ENCODE results near the gene STC2. TPM values are rescaled to one million over a fixed set of nuclear protein-coding genes. Genes with fewer than 3 reads are reported as not detected.

STC2 gene
- total and polyA plus RNA-seq, 10 donors: 0.80 to 71.6 (median 16.8) TPM

DNA sequence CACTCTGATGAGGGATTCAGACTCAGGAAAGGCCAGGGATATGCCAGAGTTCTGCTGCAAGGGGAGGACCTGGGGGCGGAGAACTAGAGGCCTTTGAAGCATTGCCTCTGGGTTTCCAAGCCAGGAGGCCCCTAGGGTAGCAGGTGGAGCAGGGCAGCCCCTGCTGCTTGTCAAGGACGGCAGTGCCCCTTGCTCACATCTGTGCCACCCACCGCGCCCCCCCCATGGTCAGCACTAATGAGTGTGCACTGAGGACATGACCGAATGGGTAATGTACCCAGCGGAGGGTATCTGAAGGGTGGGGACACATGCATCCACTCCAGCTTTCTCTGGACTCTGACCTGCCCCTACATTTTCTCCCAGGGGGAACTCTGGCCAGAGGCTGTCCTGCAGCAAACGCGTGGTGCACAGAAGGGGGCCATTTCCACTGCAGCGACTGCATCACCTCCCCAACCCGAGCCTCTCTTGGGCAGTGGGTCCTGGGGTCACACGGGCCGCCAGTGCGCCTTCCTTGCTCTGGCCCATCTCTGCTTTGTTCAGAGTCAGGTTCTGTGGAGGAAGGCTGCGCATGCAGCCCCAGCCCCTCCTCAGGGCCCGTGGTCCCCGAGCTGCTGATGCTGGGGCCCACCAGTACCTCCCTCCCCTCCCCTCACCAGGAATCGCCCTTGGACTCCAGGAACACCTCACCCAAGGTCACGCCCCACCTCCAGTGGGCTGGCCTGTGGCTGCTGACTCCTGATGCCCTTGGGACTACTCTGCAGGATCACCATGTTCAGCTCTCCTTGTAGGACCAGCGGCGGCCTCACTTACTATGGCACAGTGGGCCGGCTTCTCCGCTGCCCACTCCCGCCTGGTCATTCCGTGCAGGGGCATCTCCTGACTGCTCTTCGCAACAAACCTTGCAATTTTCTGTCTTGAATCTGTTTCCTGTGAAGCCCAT, 31.2 kb downstream of the STC2 start:
- no peak for TF ChIP-seq POLR2AphosphoS5 (IDR thresholded peaks at IDR 0.05)
- TF ChIP-seq, protein P1, sequence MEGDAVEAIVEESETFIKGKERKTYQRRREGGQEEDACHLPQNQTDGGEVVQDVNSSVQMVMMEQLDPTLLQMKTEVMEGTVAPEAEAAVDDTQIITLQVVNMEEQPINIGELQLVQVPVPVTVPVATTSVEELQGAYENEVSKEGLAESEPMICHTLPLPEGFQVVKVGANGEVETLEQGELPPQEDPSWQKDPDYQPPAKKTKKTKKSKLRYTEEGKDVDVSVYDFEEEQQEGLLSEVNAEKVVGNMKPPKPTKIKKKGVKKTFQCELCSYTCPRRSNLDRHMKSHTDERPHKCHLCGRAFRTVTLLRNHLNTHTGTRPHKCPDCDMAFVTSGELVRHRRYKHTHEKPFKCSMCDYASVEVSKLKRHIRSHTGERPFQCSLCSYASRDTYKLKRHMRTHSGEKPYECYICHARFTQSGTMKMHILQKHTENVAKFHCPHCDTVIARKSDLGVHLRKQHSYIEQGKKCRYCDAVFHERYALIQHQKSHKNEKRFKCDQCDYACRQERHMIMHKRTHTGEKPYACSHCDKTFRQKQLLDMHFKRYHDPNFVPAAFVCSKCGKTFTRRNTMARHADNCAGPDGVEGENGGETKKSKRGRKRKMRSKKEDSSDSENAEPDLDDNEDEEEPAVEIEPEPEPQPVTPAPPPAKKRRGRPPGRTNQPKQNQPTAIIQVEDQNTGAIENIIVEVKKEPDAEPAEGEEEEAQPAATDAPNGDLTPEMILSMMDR (IDR thresholded peaks at IDR 0.05 in 8 of 11, conservative IDR thresholded peaks at IDR 0.05 in 3 of 11): no peak
- no peak for TF ChIP-seq POLR2A (IDR thresholded peaks at IDR 0.05)
- no peak overlapping the region for H3K4me3 ChIP-seq
- no peaks in the 10 kb centered on the region for H3K36me3 ChIP-seq
- 81 to 86% (median 82%) methylated on average over 18 to 25 of the region's 25 CpGs for WGBS, 5 donors
- no peaks in the 10 kb centered on the region for H3K9me3 ChIP-seq
- peaks cover 0 to 54% (median 10%) of the 10 kb centered on the region in 7 donors for H3K27me3 ChIP-seq (replicated peaks in 1 of 7)
- H3K4me1 ChIP-seq: peaks cover 7 to 20% (median 11%) of the 10 kb centered on the region in 6 donors
- intact Hi-C loops (cut with DNase I; ENCODE audit: low total_unique reads): loop anchor here (10.0 kb wide), 1 partner anchor 668 kb away; no protein-coding TSS in a partner anchor
- DNase-seq: no peak
- H3K27ac ChIP-seq: no peak overlapping the region

DNA sequence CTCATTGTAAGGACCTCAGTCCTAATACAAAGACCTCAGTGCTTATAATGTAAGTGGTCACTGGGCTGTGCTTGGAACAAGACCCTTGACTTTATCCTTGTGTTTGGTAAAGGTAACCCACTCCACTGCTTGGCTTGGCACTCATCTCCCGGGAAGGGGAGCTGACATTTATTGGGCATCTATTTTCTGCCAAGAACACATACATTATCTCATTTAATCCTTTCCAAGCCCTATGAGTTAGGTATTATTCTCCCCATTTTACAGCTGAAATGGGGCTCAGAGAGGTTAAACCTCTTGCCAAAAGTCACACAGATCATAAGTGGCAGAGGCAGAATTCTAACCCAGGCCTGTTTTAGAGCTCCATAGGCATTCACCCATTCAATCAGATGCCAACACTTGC, 32.4 kb downstream of the STC2 start:
- H3K27ac ChIP-seq: no peak overlapping the region
- DNase-seq: no peak
- no peak overlapping the region for H3K4me3 ChIP-seq
- TF ChIP-seq, protein P1 (IDR thresholded peaks at IDR 0.05 in 8 of 11, conservative IDR thresholded peaks at IDR 0.05 in 3 of 11): no peak
- TF ChIP-seq POLR2AphosphoS5 (IDR thresholded peaks at IDR 0.05): no peak
- no peak for TF ChIP-seq POLR2A (IDR thresholded peaks at IDR 0.05)
- H3K4me1 ChIP-seq: peaks cover 7 to 20% (median 12%) of the 10 kb centered on the region in 6 donors
- 89 to 96% (median 95%) methylated on average over 1 of the region's 1 CpG for WGBS, 5 donors
- H3K9me3 ChIP-seq: no peaks in the 10 kb centered on the region
- no peaks in the 10 kb centered on the region for H3K36me3 ChIP-seq
- H3K27me3 ChIP-seq (replicated peaks in 1 of 7): peaks cover 0 to 61% (median 10%) of the 10 kb centered on the region in 7 donors
- intact Hi-C loops (cut with DNase I; ENCODE audit: low total_unique reads): loop anchor here (2.0 to 10.0 kb wide), 2 partner anchors 277 to 669 kb away; no protein-coding TSS in a partner anchor

DNA sequence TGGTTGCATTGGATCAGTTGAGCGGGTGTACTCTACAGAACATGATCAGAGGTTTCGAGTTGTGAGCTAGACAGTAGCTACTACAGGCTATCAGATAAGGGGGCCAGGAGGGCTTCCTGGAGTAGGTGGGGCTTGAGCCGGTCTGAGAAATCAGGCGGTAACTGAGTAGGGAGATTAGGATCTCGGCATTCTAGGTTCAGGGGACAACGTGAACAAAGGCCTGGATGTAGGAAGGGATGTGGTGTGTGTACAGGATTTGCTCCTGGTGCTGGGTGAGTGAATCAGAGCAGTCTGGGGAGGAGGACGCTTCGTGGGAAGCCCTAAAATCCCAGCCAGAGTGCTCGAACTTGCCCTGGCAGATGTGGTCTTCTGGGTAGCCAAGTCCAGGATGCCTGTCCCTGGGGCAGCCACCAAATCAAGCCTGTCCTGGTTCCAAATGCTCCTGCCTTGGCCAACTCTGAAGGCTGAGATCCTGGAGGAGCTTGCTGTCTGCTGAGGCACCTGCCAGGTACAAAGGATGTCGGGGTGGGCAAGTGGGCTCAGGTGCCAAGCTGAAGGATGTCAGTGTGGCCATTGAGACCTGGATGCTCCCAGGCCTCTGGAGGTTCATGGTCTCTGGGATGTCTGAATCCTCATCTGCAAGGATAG, 33.4 kb downstream of the STC2 start:
- Histone ChIP-seq H3K9me3 (no peaks in the 10 kb centered on the region), H3K4me3 (no peak overlapping the region), H3K27me3 (replicated peaks in 1 of 7) (peaks cover 0 to 69% (median 10%) of the 10 kb centered on the region in 7 donors), H3K36me3 (no peaks in the 10 kb centered on the region), H3K27ac (no peak overlapping the region), H3K4me1 (peaks cover 7 to 19% (median 11%) of the 10 kb centered on the region in 6 donors)
- TF ChIP-seq POLR2A (IDR thresholded peaks at IDR 0.05) (no peak), POLR2AphosphoS5 (IDR thresholded peaks at IDR 0.05) (no peak)
- TF ChIP-seq, protein P1 (IDR thresholded peaks at IDR 0.05 in 8 of 11, conservative IDR thresholded peaks at IDR 0.05 in 3 of 11): no peak
- no peak for DNase-seq
- intact Hi-C loops (cut with DNase I; ENCODE audit: low total_unique reads): loop anchor here (2.0 to 10.0 kb wide), 2 partner anchors 278 to 670 kb away; no protein-coding TSS in a partner anchor
- 36 to 42% (median 40%) methylated on average over 9 to 10 of the region's 10 CpGs for WGBS, 5 donors
